K562 (cell line): ENCODE results near the gene CEP192. TPM values are rescaled to one million over a fixed set of nuclear protein-coding genes. Genes with fewer than 3 reads are reported as not detected.
A peak's percentile ranks its signal among the peaks of the same experiment; 100 is the strongest.

Experiments
- ARID4B ChIP-seq: sonication (generic); formaldehyde crosslinking; IDR thresholded peaks from 2 replicates; pipeline ENCODE4 v1.8.0; 2022; ENCODE audit warnings: mild to moderate bottlenecking, missing genetic modification reagents
- BRD9 ChIP-seq: fragments of 450-650 bp; IDR thresholded peaks from 2 replicates; pipeline ENCODE4 v1.6.1; 2018; ENCODE audit warnings: low read depth; ENCODE audit not compliant: partially characterized antibody
- CEBPG ChIP-seq, 3 experiments: fragments of 200-800 bp in 1 of 3; sonication (Bioruptor generic) in 1 of 3; sonication (generic) in 1 of 3; formaldehyde crosslinking in 1 of 3; IDR thresholded peaks in 2 of 3; conservative IDR thresholded peaks in 1 of 3; 2 replicates each; pipeline versions ENCODE4 v1.6.1 to v1.8.0; 2016 to 2022; ENCODE audit warnings: missing compliant biosample characterization in 2 of 3, missing genetic modification characterization in 2 of 3, mild to moderate bottlenecking in 1 of 3, missing genetic modification reagents in 1 of 3
- DMBX1 ChIP-seq: fragments of 250-450 bp; sonication (Bioruptor Pico); IDR thresholded peaks from 2 replicates; pipeline ENCODE4 v1.8.0; 2022; ENCODE audit warnings: inconsistent platforms, mild to moderate bottlenecking, moderate library complexity, borderline replicate concordance
- ETV1 ChIP-seq: fragments of 450-650 bp; conservative IDR thresholded peaks from 2 replicates; pipeline ENCODE4 v1.6.1; 2016; ENCODE audit warnings: missing genetic modification characterization, control low read depth, low read depth, missing compliant biosample characterization
- ILK ChIP-seq: fragments of 450-650 bp; IDR thresholded peaks from 2 replicates; pipeline ENCODE4 v1.6.1; 2016; ENCODE audit warnings: missing genetic modification characterization, low read depth, mild to moderate bottlenecking, missing compliant biosample characterization, moderate library complexity, borderline replicate concordance
- MYC ChIP-seq, 2 experiments: fragments of 250-450 bp in 1 of 2; sonication (Bioruptor Pico) in 1 of 2; IDR thresholded peaks; 2 replicates each; pipeline versions ENCODE4 v1.5.1 to v1.6.1; 2012 to 2021; ENCODE audit warnings: low read depth in 2 of 2, borderline replicate concordance in 1 of 2, improper control_type of control experiment in 1 of 2, low read length in 1 of 2, mild to moderate bottlenecking in 1 of 2, moderate library complexity in 1 of 2
- RUNX1 ChIP-seq: sonication (generic); IDR thresholded peaks from 2 replicates; pipeline ENCODE4 v1.6.1; 2016; ENCODE audit warnings: antibody characterized with exemption, low read depth
- ZBTB40 ChIP-seq, 2 experiments: fragments of 450-650 bp in 1 of 2; sonication (generic) in 1 of 2; formaldehyde crosslinking in 1 of 2; IDR thresholded peaks; 2 replicates each; pipeline versions ENCODE4 v1.7.1 to v1.9.0; 2016 to 2022; ENCODE audit warnings: inconsistent platforms in 1 of 2, mild to moderate bottlenecking in 1 of 2, missing genetic modification reagents in 1 of 2
- ZNF764 ChIP-seq: fragments of 250-450 bp; sonication (Bioruptor Pico); IDR thresholded peaks from 2 replicates; pipeline ENCODE4 v1.4.0; 2020; ENCODE audit warnings: low read depth, mild to moderate bottlenecking, moderate library complexity
- polyA plus RNA-seq, 8 experiments: library from polyadenylated mRNA; depleted of rRNA in 4 of 8; stranded (reverse) in 5 of 8; unstranded in 3 of 8; fragments of >200 nt; fragmentation: Nextera tagmentation in 2 of 8; fragmentation: Illumina TruSeq in 1 of 8; extraction: Ambion mirVana in 2 of 8; extraction: Trizol in 1 of 8; gene quantifications; 2 replicates each; pipeline versions ENCODE4 v1.2.1 to v1.2.3, GENCODE V29; 2011 to 2014; ENCODE audit warnings: inconsistent platforms in 1 of 8, missing spikeins in 1 of 8
- total RNA-seq, 7 experiments: library from RNA; depleted of rRNA in 6 of 7; stranded (reverse); fragments of >200 nt in 6 of 7; fragmentation: Illumina TruSeq in 2 of 7; extraction: Trizol in 2 of 7; gene quantifications; 2 replicates each; pipeline versions ENCODE4 v1.2.1 to v1.2.3, GENCODE V29; 2011 to 2021; ENCODE audit warnings: low replicate concordance in 1 of 7

Gene CEP192
- total and polyA plus RNA-seq, 9 of the 15 experiments (the other 6 are each of a cell fraction or from before 2014, with no cell fraction given): 14.4 to 54.4 (median 35.8) TPM

GRCh38 chr18:12946549-12947284, 44.4 kb upstream of the CEP192 start (continued):
- 0 out of 2 replicates have a peak, but pooled peaks have one; percentile 43 for TF ChIP-seq ARID4B (CRISPR knock-in tag)
- no peak for TF ChIP-seq MYC (IDR thresholded peaks at IDR 0.05; ENCODE audit: low read depth, low read length)
- no peak for TF ChIP-seq MYC (CRISPR knock-in tag; IDR thresholded peaks at IDR 0.05; ENCODE audit: borderline replicate concordance, low read depth)
- TF ChIP-seq BRD9: peak; percentile 17
- TF ChIP-seq DMBX1 (CRISPR knock-in tag): no peak
- TF ChIP-seq CEBPG (CRISPR knock-in tag; IDR thresholded peaks at IDR 0.05): peak; percentile 48; the same call in 1 of the 2 replicates
- TF ChIP-seq CEBPG (tag; conservative IDR thresholded peaks at IDR 0.05 in 1 of 2, IDR thresholded peaks at IDR 0.05 in 1 of 2): peak in 1 of 2 experiments; percentile 68; a peak in 2 of 4 replicates
- TF ChIP-seq ZNF764: no peak
- 0 out of 2 replicates have a peak, but pooled peaks have one; percentile 19 for TF ChIP-seq ZBTB40 (IDR thresholded peaks at IDR 0.05)
- TF ChIP-seq ZBTB40 (CRISPR knock-in tag; IDR thresholded peaks at IDR 0.05): no peak
- TF ChIP-seq ETV1: no peak
- TF ChIP-seq RUNX1: no peak
- TF ChIP-seq ILK (tag): no peak
